ENCODE results near the gene ACACA.

Gene ACACA

GRCh38 chr17:37107406-37108083 is 299.1 kb downstream of the ACACA start:
- no peak for DNase-seq (ENCODE audit: low read depth in 1 of 2, low spot score in 1 of 2)

GRCh38 chr17:37106049-37106448 is 300.6 kb downstream of the ACACA start:
- DNase-seq (ENCODE audit: low read depth in 1 of 2, low spot score in 1 of 2) = no peak

GRCh38 chr17:37103231-37103630 is 303.4 kb downstream of the ACACA start:
- no peak for DNase-seq (ENCODE audit: low read depth in 1 of 2, low spot score in 1 of 2)

- no peak for DNase-seq (ENCODE audit: low read depth in 1 of 2, low spot score in 1 of 2)
These were observed 305.3 kb downstream of the ACACA start for GRCh38 chr17:37101306-37101705.

GRCh38 chr17:37100231-37100630 is 306.4 kb downstream of the ACACA start:
- DNase-seq (ENCODE audit: low read depth in 1 of 2, low spot score in 1 of 2) = no peak

- no peak for DNase-seq (ENCODE audit: low read depth in 1 of 2, low spot score in 1 of 2)
These were observed 307.5 kb downstream of the ACACA start for GRCh38 chr17:37098910-37099664.

- no peak for DNase-seq (ENCODE audit: low read depth in 1 of 2, low spot score in 1 of 2)
These were observed 308.5 kb downstream of the ACACA start for GRCh38 chr17:37098152-37098551.

- no peak for DNase-seq (ENCODE audit: low read depth in 1 of 2, low spot score in 1 of 2)
These were observed 309.5 kb downstream of the ACACA start for GRCh38 chr17:37097154-37097553.

- no peak for DNase-seq (ENCODE audit: low read depth in 1 of 2, low spot score in 1 of 2)
These were observed 310.6 kb downstream of the ACACA start for GRCh38 chr17:37096071-37096470.

- no peak for DNase-seq (ENCODE audit: low read depth in 1 of 2, low spot score in 1 of 2)
These were observed 312.2 kb downstream of the ACACA start for GRCh38 chr17:37094391-37094790.

- DNase-seq (ENCODE audit: low read depth in 1 of 2, low spot score in 1 of 2) = no peak
These were observed 313.9 kb downstream of the ACACA start for GRCh38 chr17:37092701-37093100.

- DNase-seq (ENCODE audit: low read depth in 1 of 2, low spot score in 1 of 2) = no peak
These were observed 314.6 kb downstream of the ACACA start for GRCh38 chr17:37092071-37092470.

- DNase-seq (ENCODE audit: low read depth in 1 of 2, low spot score in 1 of 2) = no peak
These were observed 315.7 kb downstream of the ACACA start for GRCh38 chr17:37090941-37091340.

GRCh38 chr17:37089956-37090355 is 316.7 kb downstream of the ACACA start:
- DNase-seq (ENCODE audit: low read depth in 1 of 2, low spot score in 1 of 2) = no peak

- no peak for DNase-seq (ENCODE audit: low read depth in 1 of 2, low spot score in 1 of 2)
These were observed 317.7 kb downstream of the ACACA start for GRCh38 chr17:37088913-37089312.

- no peak for DNase-seq (ENCODE audit: low read depth in 1 of 2, low spot score in 1 of 2)
These were observed 318.2 kb downstream of the ACACA start for GRCh38 chr17:37088459-37088858.

- no peak for DNase-seq (ENCODE audit: low read depth in 1 of 2, low spot score in 1 of 2)
These were observed 319.0 kb downstream of the ACACA start for GRCh38 chr17:37087683-37088082.

GRCh38 chr17:37086948-37087347 is 319.7 kb downstream of the ACACA start:
- no peak for DNase-seq (ENCODE audit: low read depth in 1 of 2, low spot score in 1 of 2)

GRCh38 chr17:37086334-37086733 is 320.3 kb downstream of the ACACA start:
- DNase-seq (ENCODE audit: low read depth in 1 of 2, low spot score in 1 of 2) = no peak

- no peak for DNase-seq (ENCODE audit: low read depth in 1 of 2, low spot score in 1 of 2)
These were observed 322.3 kb downstream of the ACACA start for GRCh38 chr17:37084372-37084771.

GRCh38 chr17:37083456-37083855 is 323.2 kb downstream of the ACACA start:
- DNase-seq (ENCODE audit: low read depth in 1 of 2, low spot score in 1 of 2) = no peak

- DNase-seq (ENCODE audit: low read depth in 1 of 2, low spot score in 1 of 2) = no peak
These were observed 323.7 kb downstream of the ACACA start for GRCh38 chr17:37082985-37083384.

Data from stimulated activated CD4-positive, alpha-beta T cell treated with anti-CD3 and anti-CD28 coated beads, Interleukin-15, amount 100 ng/mL, for 1 hour (primary cell).